K562 (cell line): ENCODE measurements around the gene UBE2J2. TPM values are rescaled to one million over a fixed set of nuclear protein-coding genes. Genes with fewer than 3 reads are reported as not detected.
"Not testable (repeated sequence)": the region's sequence is repeated elsewhere in the genome, so short reads cannot be mapped to it uniquely, and the experiment has no call there.

Source experiments
- ATAC-seq: fragments of 200-7000 bp; cut with Tn5 transposase; 3 replicates; pipeline ENCODE4 v1.9.1; 2020; ENCODE audit warnings: moderate library complexity
- BruUV-seq: library from RNA; stranded (reverse); fragments of 400-500 nt; replicated peaks from 2 replicates; lab custom pipeline; 2021; lab: Mats Ljungman, UMichigan
- CTCF ChIA-PET: fragments of 300-600 bp; formaldehyde crosslinking; extraction: SDS; loops from one replicate; lab custom pipeline; 2021; ENCODE audit warnings: low intra/inter-chr PET ratio; lab: Yijun Ruan, JAX
- POLR2A ChIA-PET: fragments of 300-600, 350-650 bp; sonication (Branson Sonifier 250); formaldehyde crosslinking; extraction: SDS; loops from one replicate; lab custom pipeline; 2021; ENCODE audit warnings: antibody characterized with exemption, inconsistent platforms; lab: Yijun Ruan, JAX
- DNase-seq, 4 experiments: peaks; one replicate each; pipeline versions ENCODE4 v3.0.0 to v3.0.0-alpha.2; 2011 to 2018; ENCODE audit warnings: low spot score in 3 of 4, mixed read lengths in 3 of 4; ENCODE audit errors: extremely low read depth in 1 of 4
- FAIRE-seq: peaks from 2 replicates; lab custom pipeline; 2011; peaks lifted over from hg19 to GRCh38; lab: Jason Lieb, UNC
- H2AFZ ChIP-seq: 2 replicates; pipeline ENCODE4 v1.6.0; 2011; ENCODE audit warnings: low read depth, low read length, control low read depth, inconsistent platforms
- H3K27ac ChIP-seq: fragments of 200-600 bp; 3 replicates; pipeline ENCODE4 v1.8.0; 2011; ENCODE audit warnings: low read depth, mild to moderate bottlenecking, control low read depth, inconsistent platforms, low read length, moderate library complexity, mixed read lengths; ENCODE audit errors: extremely low read depth
- H3K27me3 ChIP-seq, 2 experiments: fragments of 300-600 bp in 1 of 2; 2 replicates in 1 of 2; 3 replicates in 1 of 2; pipeline versions ENCODE4 v1.6.0 to v1.8.0; 2011; ENCODE audit warnings: inconsistent platforms in 2 of 2, low read length in 2 of 2, mild to moderate bottlenecking in 1 of 2, mixed read lengths in 1 of 2, moderate library complexity in 1 of 2; ENCODE audit not compliant: control insufficient read depth in 2 of 2, insufficient read depth in 2 of 2
- H3K36me3 ChIP-seq: fragments of 300-600 bp; 3 replicates; pipeline ENCODE4 v1.8.0; 2011; ENCODE audit warnings: mild to moderate bottlenecking, low read length, inconsistent platforms; ENCODE audit not compliant: control insufficient read depth, insufficient read depth
- H3K4me1 ChIP-seq, 2 experiments: fragments of 200-600 bp in 1 of 2; replicated peaks in 1 of 2; 2 replicates in 1 of 2; 3 replicates in 1 of 2; pipeline versions ENCODE4 v1.5.1 to v1.8.0; 2011; ENCODE audit warnings: inconsistent platforms in 2 of 2, low read length in 2 of 2, mild to moderate bottlenecking in 1 of 2, mixed read lengths in 1 of 2, moderate library complexity in 1 of 2; ENCODE audit not compliant: control insufficient read depth in 2 of 2, insufficient read depth in 2 of 2
- H3K4me2 ChIP-seq: 2 replicates; pipeline ENCODE4 v1.6.1; 2011; ENCODE audit warnings: low read length, control low read depth, inconsistent platforms, mixed read lengths; ENCODE audit not compliant: insufficient read depth
- H3K4me3 ChIP-seq: fragments of 200-600 bp; sonication (generic), shearing (Covaris generic); 2 replicates; pipeline ENCODE4 v1.5.1; 2016; ENCODE audit warnings: control low read depth, inconsistent platforms
- H3K79me2 ChIP-seq: fragments of 200-600 bp; 3 replicates; pipeline ENCODE4 v1.8.0; 2011; ENCODE audit warnings: low read length, inconsistent platforms; ENCODE audit not compliant: control insufficient read depth, insufficient read depth
- H3K9ac ChIP-seq, 2 experiments: 2 replicates each; pipeline versions ENCODE4 v1.6.0 to v1.6.1; 2011; ENCODE audit warnings: low read depth in 2 of 2, low read length in 2 of 2, control low read depth in 1 of 2, inconsistent platforms in 1 of 2, mild to moderate bottlenecking in 1 of 2, mixed read lengths in 1 of 2; ENCODE audit not compliant: insufficient read depth in 1 of 2
- H3K9me1 ChIP-seq: one replicate; pipeline ENCODE4 v1.6.0; 2011; ENCODE audit warnings: inconsistent platforms, mild to moderate bottlenecking, low read length, moderate library complexity; ENCODE audit not compliant: control insufficient read depth, insufficient read depth
- H3K9me3 ChIP-seq: replicated peaks from 2 replicates; pipeline ENCODE4 v1.5.1; 2011; ENCODE audit warnings: low read depth, low read length, inconsistent platforms; ENCODE audit not compliant: control insufficient read depth, insufficient read depth
- H4K20me1 ChIP-seq: replicated peaks from 2 replicates; pipeline ENCODE4 v1.6.1; 2011; ENCODE audit warnings: low read length, inconsistent platforms, mixed read lengths; ENCODE audit not compliant: control insufficient read depth, insufficient read depth
- FIP1L1 ChIP-seq: fragments of 200-400 bp; formaldehyde crosslinking; IDR thresholded peaks from 2 replicates; pipeline ENCODE4 v1.6.1; 2018; ENCODE audit warnings: mild to moderate bottlenecking, low read depth, low read length; ENCODE audit not compliant: poor library complexity, severe bottlenecking
- KAT8 ChIP-seq: fragments of 450-650 bp; IDR thresholded peaks from 2 replicates; pipeline ENCODE4 v1.6.1; 2016; ENCODE audit warnings: low read depth, mild to moderate bottlenecking
- POLR2G ChIP-seq: fragments of 200-400 bp; formaldehyde crosslinking; IDR thresholded peaks from 2 replicates; pipeline ENCODE4 v1.6.1; 2017; ENCODE audit warnings: low read depth, mild to moderate bottlenecking, antibody characterized with exemption, low read length, moderate library complexity
- STAG1 ChIP-seq: sonication (generic); formaldehyde crosslinking; IDR thresholded peaks from 2 replicates; pipeline ENCODE4 v1.5.0; 2020; ENCODE audit warnings: missing genetic modification reagents, borderline replicate concordance
- WGBS: fragments of 100-300 bp; shearing (Covaris generic); methylation state at CpG from one replicate; pipeline ENCODE4 v1.1.6; 2016; ENCODE audit warnings: low coverage, mixed read lengths; ENCODE audit not compliant: insufficient coverage; ENCODE audit errors: missing lambda C conversion rate; 5-methylcytosine and 5-hydroxymethylcytosine counted together
- in situ Hi-C: fragments of 300-500 bp; cut with MboI; formaldehyde crosslinking; loops from 4 replicates; pipeline ENCODE4 v1.15.0; 2018; ENCODE audit warnings: inconsistent platforms, mixed read lengths
- intact Hi-C: fragments of 100-400 bp; cut with micrococcal nuclease; formaldehyde crosslinking; loops from 2 replicates; pipeline ENCODE4 v1.14.2; 2022
- polyA plus RNA-seq, 8 experiments: library from polyadenylated mRNA; depleted of rRNA in 4 of 8; stranded (reverse) in 5 of 8; unstranded in 3 of 8; fragments of >200 nt; fragmentation: Nextera tagmentation in 2 of 8; fragmentation: Illumina TruSeq in 1 of 8; extraction: Ambion mirVana in 2 of 8; extraction: Trizol in 1 of 8; gene quantifications; 2 replicates each; pipeline versions ENCODE4 v1.2.1 to v1.2.3, GENCODE V29; 2011 to 2014; ENCODE audit warnings: inconsistent platforms in 1 of 8, missing spikeins in 1 of 8
- total RNA-seq, 7 experiments: library from RNA; depleted of rRNA in 6 of 7; stranded (reverse); fragments of >200 nt in 6 of 7; fragmentation: Illumina TruSeq in 2 of 7; extraction: Trizol in 2 of 7; gene quantifications; 2 replicates each; pipeline versions ENCODE4 v1.2.1 to v1.2.3, GENCODE V29; 2011 to 2021; ENCODE audit warnings: low replicate concordance in 1 of 7

The UBE2J2 gene
- total and polyA plus RNA-seq, 9 of the 15 experiments (the other 6 are each of a cell fraction or from before 2014, with no cell fraction given) = 0.93 to 112 (median 75.5) TPM

- H3K9me1 ChIP-seq, DNase-seq, CTCF ChIA-PET, H3K4me3 ChIP-seq, FAIRE-seq, POLR2A ChIA-PET, in situ Hi-C loops, H4K20me1 ChIP-seq, ATAC-seq, H3K27ac ChIP-seq, BruUV-seq, H3K9me3 ChIP-seq, H3K27me3 ChIP-seq, H2AFZ ChIP-seq, H3K79me2 ChIP-seq, H3K4me2 ChIP-seq, intact Hi-C loops: not testable (repeated sequence)
- 0 out of 2 replicates have a peak, but pooled peaks have one; percentile 13 for TF ChIP-seq STAG1
- H3K9ac ChIP-seq = 0 out of 4 replicates have a peak overlapping the region, but pooled peaks of 1 of the 2 experiments have one; percentile 35
- peaks cover 0 to 53% of the 10 kb centered on the region in 2 experiments; a peak in 3 of 5 replicates for H3K4me1 ChIP-seq
- H3K36me3 ChIP-seq = peaks cover 14% of the 10 kb centered on the region; the same call in 1 of the 3 replicates
- 81% methylated on average over 19 of the region's 21 CpGs for WGBS
These were observed 25.4 kb downstream of the UBE2J2 start for GRCh38 chr1:1248009-1248913.

GRCh38 chr1:1247341-1247913, 26.2 kb downstream of the UBE2J2 start:
- POLR2A ChIA-PET = interaction anchor here (0.6 kb wide), 1 partner anchor 89 kb away, joined by 4 read pairs; no protein-coding TSS in a partner anchor

More at GRCh38 chr1:1247341-1247913, 26.2 kb downstream of the UBE2J2 start:
- Histone ChIP-seq H3K36me3 (peaks cover 7% of the 10 kb centered on the region; the same call in 1 of the 3 replicates), H3K9me3 (no peaks in the 10 kb centered on the region), H2AFZ (no peak overlapping the region), H3K4me3 (no peak overlapping the region), H3K79me2 (no peaks in the 10 kb centered on the region), H4K20me1 (no peaks in the 10 kb centered on the region), H3K9me1 (no peaks in the 10 kb centered on the region), H3K27me3 (no peaks in the 10 kb centered on the region), H3K27ac (no peak overlapping the region), H3K4me2 (no peak overlapping the region), H3K4me1 (peaks cover 0 to 57% of the 10 kb centered on the region in 2 experiments; a peak in 3 of 5 replicates), H3K9ac (peak overlapping the region in 1 of 2 experiments; percentile 20; a peak in 1 of 4 replicates)
- no TSS peak for BruUV-seq
- intact Hi-C loops = no loop called here
- WGBS = 75% methylated on average over 24 of the region's 25 CpGs
- DNase-seq (no peak), ATAC-seq (no peak), FAIRE-seq (no peak)
- TF ChIP-seq KAT8 = no peak
- peak; percentile 21 for TF ChIP-seq FIP1L1
- TF ChIP-seq POLR2G = peak; percentile 28
- in situ Hi-C loops = no loop called here
- CTCF ChIA-PET = no interaction called here
